Natural killer cell treated with Interleukin-12 subunit alpha and Interleukin-12 subunit beta and Interleukin-15 and Interleukin-18, amount 100 ng/mL, for 72 hours (primary cell): Measurements from ENCODE around the gene BAX. TPM values are rescaled to one million over a fixed set of nuclear protein-coding genes. Genes with fewer than 3 reads are reported as not detected.

Source experiments
- ATAC-seq, 2 donors: fragments of 150-1000 bp; cut with Tn5 transposase in 1 of 2; sonication (Bioruptor Pico), chemical (Tn5 transposase) in 1 of 2; 2 replicates each; pipeline ENCODE4 v1.10.0; 2021
- DNase-seq: peaks from one replicate; pipeline ENCODE4 v3.0.0; 2022; ENCODE audit warnings: low spot score
- H3K27ac Mint-ChIP-seq, 2 donors: 1 replicate in 1 of 2; 2 replicates in 1 of 2; pipeline ENCODE4 v1.8.0; 2022; ENCODE audit warnings: mixed read lengths in 2 of 2, mild to moderate bottlenecking in 1 of 2, moderate library complexity in 1 of 2
- H3K27me3 Mint-ChIP-seq, 2 donors: 1 replicate in 1 of 2; 2 replicates in 1 of 2; pipeline ENCODE4 v1.8.0; 2022; ENCODE audit warnings: mixed read lengths in 2 of 2
- H3K36me3 Mint-ChIP-seq: one replicate; pipeline ENCODE4 v1.8.0; 2022; ENCODE audit warnings: mixed read lengths
- H3K4me1 Mint-ChIP-seq, 2 donors: 1 replicate in 1 of 2; 2 replicates in 1 of 2; pipeline ENCODE4 v1.8.0; 2022; ENCODE audit warnings: low read depth in 2 of 2, mixed read lengths in 2 of 2, mild to moderate bottlenecking in 1 of 2
- H3K4me3 Mint-ChIP-seq: one replicate; pipeline ENCODE4 v1.8.0; 2022; ENCODE audit warnings: mixed read lengths
- H3K9me3 Mint-ChIP-seq: 2 replicates; pipeline ENCODE4 v1.8.0; 2022; ENCODE audit warnings: mixed read lengths
- total RNA-seq, 2 donors: library from RNA; stranded (reverse); gene quantifications; one replicate each; pipeline ENCODE4 v1.2.3, GENCODE V29; 2022

Gene BAX
- total RNA-seq, 2 donors from 2014 or later: 203 to 305 TPM

- Mint-ChIP-seq H3K4me1 (peaks cover 57 to 58% of the 10 kb centered on the region in 2 donors), H3K4me3 (peak overlapping the region; percentile 100), H3K27ac (peak overlapping the region; percentile 98 to 99), H3K36me3 (peaks cover 7% of the 10 kb centered on the region), H3K9me3 (no peaks in the 10 kb centered on the region), H3K27me3 (no peaks in the 10 kb centered on the region)
- DNase-seq (peak; percentile 83), ATAC-seq (peak in 1 of 2 donors; percentile 54)
Observed at GRCh38 chr19:48962029-48962848, 7.6 kb downstream of the BAX start.

GRCh38 chr19:48962849-48963165 lies 8.1 kb downstream of the BAX start:
- Mint-ChIP-seq H3K27me3 (no peaks in the 10 kb centered on the region), H3K9me3 (no peaks in the 10 kb centered on the region), H3K27ac (peak overlapping the region; percentile 98 to 99), H3K4me1 (peaks cover 57 to 58% of the 10 kb centered on the region in 2 donors), H3K36me3 (peaks cover 7% of the 10 kb centered on the region), H3K4me3 (peak overlapping the region; percentile 100)
- ATAC-seq (no peak), DNase-seq (no peak)

GRCh38 chr19:48963371-48964204 lies 8.9 kb downstream of the BAX start:
- Mint-ChIP-seq H3K27ac (peak overlapping the region; percentile 98 to 99), H3K4me1 (peaks cover 55 to 63% of the 10 kb centered on the region in 2 donors), H3K27me3 (no peaks in the 10 kb centered on the region), H3K4me3 (peak overlapping the region; percentile 100), H3K36me3 (peaks cover 7% of the 10 kb centered on the region), H3K9me3 (no peaks in the 10 kb centered on the region)
- DNase-seq (peak; percentile 88), ATAC-seq (peak; percentile 7 to 52)

- Mint-ChIP-seq H3K9me3 (no peaks in the 10 kb centered on the region), H3K4me3 (peak overlapping the region; percentile 100), H3K4me1 (peaks cover 52 to 60% of the 10 kb centered on the region in 2 donors), H3K27me3 (no peaks in the 10 kb centered on the region), H3K27ac (peak overlapping the region; percentile 98 to 99), H3K36me3 (peaks cover 7% of the 10 kb centered on the region)
- no peak for DNase-seq
- ATAC-seq: no peak
Observed at GRCh38 chr19:48964205-48965039, 9.7 kb downstream of the BAX start.

- ATAC-seq (peak; percentile 85 to 87), DNase-seq (peak; percentile 98)
- Mint-ChIP-seq H3K36me3 (peaks cover 7% of the 10 kb centered on the region), H3K4me3 (peak within 1 kb of the TSS; percentile 100), H3K9me3 (no peaks in the 10 kb centered on the region), H3K27ac (peak within 1 kb of the TSS; percentile 98 to 99), H3K4me1 (peaks cover 52 to 60% of the 10 kb centered on the region in 2 donors), H3K27me3 (no peaks in the 10 kb centered on the region)
Observed at GRCh38 chr19:48965040-48965805, 10.5 kb downstream of the BAX start, which contains the start of gene FTL. Gene FTL, plus strand, starts transcription at chr19:48965309. Its CDS starts 199 bp downstream, at chr19:48965508.

- Mint-ChIP-seq H3K27ac (peak overlapping the region; percentile 98 to 99), H3K9me3 (no peaks in the 10 kb centered on the region), H3K36me3 (peaks cover 7% of the 10 kb centered on the region), H3K4me3 (peak overlapping the region; percentile 100), H3K4me1 (peaks cover 55 to 63% of the 10 kb centered on the region in 2 donors), H3K27me3 (no peaks in the 10 kb centered on the region)
- ATAC-seq (peak; percentile 61 to 66), DNase-seq (peak; percentile 89)
Observed at GRCh38 chr19:48965806-48966540, 11.3 kb downstream of the BAX start.

GRCh38 chr19:48966541-48967345 lies 12.1 kb downstream of the BAX start:
- no peak for ATAC-seq
- DNase-seq: no peak
- Mint-ChIP-seq H3K27ac (peak overlapping the region; percentile 98 to 99), H3K9me3 (no peaks in the 10 kb centered on the region), H3K4me3 (peak overlapping the region; percentile 100), H3K4me1 (peaks cover 56 to 61% of the 10 kb centered on the region in 2 donors), H3K36me3 (peaks cover 7% of the 10 kb centered on the region), H3K27me3 (no peaks in the 10 kb centered on the region)

GRCh38 chr19:48967346-48968178 lies 12.9 kb downstream of the BAX start:
- Mint-ChIP-seq H3K4me3 (peak overlapping the region; percentile 100), H3K9me3 (no peaks in the 10 kb centered on the region), H3K27me3 (no peaks in the 10 kb centered on the region), H3K36me3 (peaks cover 7% of the 10 kb centered on the region), H3K27ac (peak overlapping the region; percentile 86 to 99), H3K4me1 (peaks cover 47 to 53% of the 10 kb centered on the region in 2 donors)
- no peak for ATAC-seq
- no peak for DNase-seq

GRCh38 chr19:48968179-48968661 lies 13.5 kb downstream of the BAX start:
- Mint-ChIP-seq H3K36me3 (peaks cover 7% of the 10 kb centered on the region), H3K9me3 (no peaks in the 10 kb centered on the region), H3K4me1 (peaks cover 41 to 46% of the 10 kb centered on the region in 2 donors), H3K27ac (peak overlapping the region; percentile 18 to 86), H3K4me3 (peak overlapping the region; percentile 100), H3K27me3 (no peaks in the 10 kb centered on the region)
- DNase-seq: no peak
- ATAC-seq: no peak

- Mint-ChIP-seq H3K27me3 (no peaks in the 10 kb centered on the region), H3K9me3 (no peaks in the 10 kb centered on the region), H3K27ac (peak overlapping the region in 1 of 2 donors; percentile 86), H3K4me1 (peaks cover 35 to 42% of the 10 kb centered on the region in 2 donors), H3K36me3 (peaks cover 7% of the 10 kb centered on the region), H3K4me3 (no peak overlapping the region)
- ATAC-seq (no peak), DNase-seq (no peak)
Observed at GRCh38 chr19:48968813-48969218, 14.1 kb downstream of the BAX start.
